Gastroesophageal sphincter (tissue), 4 donors: ENCODE results near the gene VSNL1. TPM values are rescaled to one million over a fixed set of nuclear protein-coding genes. Genes with fewer than 3 reads are reported as not detected.

Source experiments
- ATAC-seq: fragments of 150-250 bp; one replicate; pipeline ENCODE4 v1.9.1; 2016; ENCODE audit warnings: mild to moderate bottlenecking, moderate library complexity
- H3K27ac ChIP-seq, 4 donors: fragments of 200-600 bp; sonication (generic) in 3 of 4; 1 replicate in 3 of 4; 2 replicates in 1 of 4; pipeline ENCODE4 v1.5.1; 2016 to 2019
- H3K27me3 ChIP-seq: fragments of 200-600 bp; sonication (generic); one replicate; pipeline ENCODE4 v1.5.1; 2019
- H3K36me3 ChIP-seq, 2 donors: fragments of 200-600 bp; sonication (generic); one replicate each; pipeline ENCODE4 v1.5.1; 2019; ENCODE audit warnings: control low read depth in 1 of 2
- H3K4me1 ChIP-seq, 3 donors: fragments of 200-600 bp; sonication (generic); 1 replicate in 2 of 3; 2 replicates in 1 of 3; pipeline ENCODE4 v1.5.1; 2016 to 2019; ENCODE audit warnings: control low read depth in 2 of 3
- H3K4me3 ChIP-seq, 2 donors: fragments of 200-600 bp; sonication (generic); one replicate each; pipeline ENCODE4 v1.5.1; 2019; ENCODE audit warnings: mild to moderate bottlenecking in 1 of 2, moderate library complexity in 1 of 2
- H3K9me3 ChIP-seq, 3 donors: fragments of 200-600 bp; sonication (generic); one replicate each; pipeline ENCODE4 v1.5.1; 2017 to 2019; ENCODE audit warnings: control low read depth in 2 of 3
- EP300 ChIP-seq: sonication (generic); formaldehyde crosslinking; IDR thresholded peaks from one replicate; pipeline ENCODE4 v1.6.1; 2017; ENCODE audit warnings: antibody characterized with exemption, mild to moderate bottlenecking
- POLR2A ChIP-seq, 2 donors: fragments of 450-650 bp; IDR thresholded peaks; one replicate each; pipeline ENCODE4 v1.6.1; 2017; ENCODE audit warnings: antibody characterized with exemption in 2 of 2, mild to moderate bottlenecking in 2 of 2, moderate library complexity in 1 of 2
- POLR2AphosphoS5 ChIP-seq: sonication (generic); formaldehyde crosslinking; IDR thresholded peaks from one replicate; pipeline ENCODE4 v1.6.1; 2017; ENCODE audit warnings: antibody characterized with exemption
- WGBS, 2 donors: methylation state at CpG; one replicate each; pipeline ENCODE4 v1.1.5; 2018; ENCODE audit warnings: low coverage in 1 of 2; 5-methylcytosine and 5-hydroxymethylcytosine counted together
- total RNA-seq, 4 donors: library from RNA; depleted of rRNA; stranded (reverse); fragments of >200 nt; gene quantifications; one replicate each; pipeline ENCODE4 v1.1.0, GENCODE V29; 2016
- TF ChIP-seq, protein P1 (sequence below), 4 experiments: fragments of 200-600 bp in 2 of 4; fragments of 450-650 bp in 2 of 4; sonication (generic) in 1 of 4; IDR thresholded peaks; one replicate each; pipeline ENCODE4 v1.5.1; 2017 to 2019; ENCODE audit warnings: antibody characterized with exemption in 4 of 4, mild to moderate bottlenecking in 2 of 4, moderate library complexity in 2 of 4

VSNL1 gene
- total RNA-seq, 4 donors from 2014 or later, result 0.40 to 5.2 (median 0.76) TPM

DNA sequence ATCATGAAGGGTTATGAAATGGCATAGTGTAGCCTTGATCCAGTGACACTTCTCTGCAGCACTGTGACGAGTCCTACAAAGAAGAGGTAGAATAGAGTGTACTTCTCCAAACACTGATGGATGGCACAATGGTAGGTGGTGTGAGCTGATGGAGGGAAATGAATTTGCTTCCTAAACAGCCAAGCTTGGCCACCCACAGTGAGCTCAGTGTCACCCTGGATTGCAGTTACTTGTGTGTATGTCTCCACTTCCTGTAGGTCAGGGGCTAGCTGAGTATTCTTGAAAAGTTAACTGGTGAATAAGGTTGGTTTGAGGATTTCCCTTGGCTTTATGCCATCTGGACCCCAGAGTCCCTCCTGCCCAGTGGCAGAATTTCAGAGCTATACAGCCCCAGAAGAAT, 75.9 kb downstream of the VSNL1 start:
- H3K27me3 ChIP-seq, result no peaks in the 10 kb centered on the region
- WGBS, 2 donors, result 86% methylated on average over 1 of the region's 1 CpG; no CpG with 5 or more reads in 1 of the 2 donors
- TF ChIP-seq, protein P1, sequence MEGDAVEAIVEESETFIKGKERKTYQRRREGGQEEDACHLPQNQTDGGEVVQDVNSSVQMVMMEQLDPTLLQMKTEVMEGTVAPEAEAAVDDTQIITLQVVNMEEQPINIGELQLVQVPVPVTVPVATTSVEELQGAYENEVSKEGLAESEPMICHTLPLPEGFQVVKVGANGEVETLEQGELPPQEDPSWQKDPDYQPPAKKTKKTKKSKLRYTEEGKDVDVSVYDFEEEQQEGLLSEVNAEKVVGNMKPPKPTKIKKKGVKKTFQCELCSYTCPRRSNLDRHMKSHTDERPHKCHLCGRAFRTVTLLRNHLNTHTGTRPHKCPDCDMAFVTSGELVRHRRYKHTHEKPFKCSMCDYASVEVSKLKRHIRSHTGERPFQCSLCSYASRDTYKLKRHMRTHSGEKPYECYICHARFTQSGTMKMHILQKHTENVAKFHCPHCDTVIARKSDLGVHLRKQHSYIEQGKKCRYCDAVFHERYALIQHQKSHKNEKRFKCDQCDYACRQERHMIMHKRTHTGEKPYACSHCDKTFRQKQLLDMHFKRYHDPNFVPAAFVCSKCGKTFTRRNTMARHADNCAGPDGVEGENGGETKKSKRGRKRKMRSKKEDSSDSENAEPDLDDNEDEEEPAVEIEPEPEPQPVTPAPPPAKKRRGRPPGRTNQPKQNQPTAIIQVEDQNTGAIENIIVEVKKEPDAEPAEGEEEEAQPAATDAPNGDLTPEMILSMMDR (IDR thresholded peaks at IDR 0.05), result no peak
- TF ChIP-seq EP300 (no peak), POLR2A (IDR thresholded peaks at IDR 0.05) (no peak), POLR2AphosphoS5 (no peak)
- H3K9me3 ChIP-seq, result no peaks in the 10 kb centered on the region
- no peaks in the 10 kb centered on the region for H3K36me3 ChIP-seq
- no peak overlapping the region for H3K27ac ChIP-seq
- peaks cover 0 to 15% (median 0%) of the 10 kb centered on the region in 3 donors for H3K4me1 ChIP-seq
- no peak for ATAC-seq
- H3K4me3 ChIP-seq, result no peak overlapping the region

DNA sequence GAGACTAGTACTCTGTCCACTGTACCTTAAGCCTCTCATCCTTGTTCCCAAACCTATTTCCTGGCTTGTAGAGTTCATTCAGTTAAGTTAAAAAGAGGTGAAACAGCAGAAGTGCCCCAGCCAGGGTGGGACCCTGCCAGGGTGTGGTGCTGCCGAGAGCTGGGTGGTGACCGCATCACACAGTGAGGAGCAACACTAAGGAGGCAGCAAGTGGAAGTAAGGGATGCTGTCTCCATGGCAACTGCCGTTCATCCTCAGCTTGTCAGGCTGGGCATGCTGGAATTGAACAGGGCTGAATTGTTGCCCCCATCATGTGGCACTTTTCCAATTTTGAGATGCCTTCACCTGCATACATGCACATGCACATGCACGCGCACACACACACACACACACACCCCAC, 77.0 kb downstream of the VSNL1 start:
- 80 to 94% methylated on average over 1 to 3 of the region's 5 CpGs for WGBS, 2 donors
- no peak overlapping the region for H3K4me3 ChIP-seq
- peaks cover 0 to 15% (median 0%) of the 10 kb centered on the region in 3 donors for H3K4me1 ChIP-seq
- H3K27me3 ChIP-seq, result no peaks in the 10 kb centered on the region
- H3K27ac ChIP-seq, result no peak overlapping the region
- no peak for ATAC-seq
- TF ChIP-seq POLR2AphosphoS5 (no peak), POLR2A (IDR thresholded peaks at IDR 0.05) (no peak), EP300 (no peak)
- TF ChIP-seq, protein P1 (IDR thresholded peaks at IDR 0.05), result no peak
- no peaks in the 10 kb centered on the region for H3K36me3 ChIP-seq
- no peaks in the 10 kb centered on the region for H3K9me3 ChIP-seq

DNA sequence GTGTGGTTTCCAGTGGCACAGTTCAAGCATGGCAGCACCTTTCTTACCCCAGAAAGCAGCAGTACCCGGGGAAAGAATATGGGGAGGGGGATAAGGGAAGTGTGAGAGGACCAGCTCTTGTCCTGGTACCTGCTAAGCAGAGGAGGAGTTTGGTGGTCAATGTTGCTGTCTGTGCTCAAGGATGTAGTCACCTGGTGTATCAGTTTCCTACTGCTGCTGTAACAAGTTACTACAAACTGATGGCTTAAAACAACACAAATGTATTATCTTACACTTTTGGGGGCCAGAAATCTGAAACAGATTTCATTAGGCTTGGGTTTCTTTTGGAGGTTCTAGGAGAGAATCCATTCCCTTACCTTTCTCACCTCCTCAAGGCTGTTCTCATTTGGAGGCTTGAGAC, 77.5 kb downstream of the VSNL1 start:
- H3K9me3 ChIP-seq, result no peaks in the 10 kb centered on the region
- ATAC-seq, result no peak
- H3K4me1 ChIP-seq, result peaks cover 0 to 15% (median 0%) of the 10 kb centered on the region in 3 donors
- no peaks in the 10 kb centered on the region for H3K36me3 ChIP-seq
- no peak overlapping the region for H3K4me3 ChIP-seq
- H3K27me3 ChIP-seq, result no peaks in the 10 kb centered on the region
- WGBS, 2 donors, result 0% methylated on average over 1 of the region's 1 CpG; no CpG with 5 or more reads in 1 of the 2 donors
- H3K27ac ChIP-seq, result no peak overlapping the region
- TF ChIP-seq POLR2A (IDR thresholded peaks at IDR 0.05) (no peak), EP300 (no peak), POLR2AphosphoS5 (no peak)
- TF ChIP-seq, protein P1 (IDR thresholded peaks at IDR 0.05), result no peak

DNA sequence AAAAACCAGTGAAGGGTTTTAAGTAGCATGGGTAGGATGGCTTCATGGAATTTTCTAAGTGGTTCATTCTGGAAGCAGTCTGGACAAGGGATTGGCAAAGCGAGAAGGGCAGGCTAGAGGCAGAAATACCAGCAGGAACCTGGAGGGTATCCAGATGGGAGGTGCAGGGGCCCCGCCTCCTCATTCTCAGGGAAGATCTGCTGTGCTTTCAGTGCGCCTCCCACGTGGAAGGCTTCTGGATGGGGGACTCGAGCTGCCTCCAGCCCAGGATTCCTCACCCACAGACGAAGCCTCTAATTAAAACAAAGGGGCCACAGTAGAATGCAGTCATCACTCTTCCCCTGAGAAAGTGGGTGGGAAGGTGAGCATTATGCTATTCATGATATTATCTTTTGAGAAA, 79.8 kb downstream of the VSNL1 start:
- Histone ChIP-seq H3K9me3 (no peaks in the 10 kb centered on the region), H3K4me3 (no peak overlapping the region), H3K27me3 (no peaks in the 10 kb centered on the region), H3K36me3 (no peaks in the 10 kb centered on the region), H3K27ac (no peak overlapping the region), H3K4me1 (peaks cover 0 to 15% (median 0%) of the 10 kb centered on the region in 3 donors)
- peak; percentile 58 for ATAC-seq
- TF ChIP-seq POLR2A (IDR thresholded peaks at IDR 0.05) (no peak), EP300 (no peak), POLR2AphosphoS5 (no peak)
- TF ChIP-seq, protein P1 (IDR thresholded peaks at IDR 0.05), result no peak
- 29 to 34% methylated on average over 1 to 3 of the region's 6 CpGs for WGBS, 2 donors

DNA sequence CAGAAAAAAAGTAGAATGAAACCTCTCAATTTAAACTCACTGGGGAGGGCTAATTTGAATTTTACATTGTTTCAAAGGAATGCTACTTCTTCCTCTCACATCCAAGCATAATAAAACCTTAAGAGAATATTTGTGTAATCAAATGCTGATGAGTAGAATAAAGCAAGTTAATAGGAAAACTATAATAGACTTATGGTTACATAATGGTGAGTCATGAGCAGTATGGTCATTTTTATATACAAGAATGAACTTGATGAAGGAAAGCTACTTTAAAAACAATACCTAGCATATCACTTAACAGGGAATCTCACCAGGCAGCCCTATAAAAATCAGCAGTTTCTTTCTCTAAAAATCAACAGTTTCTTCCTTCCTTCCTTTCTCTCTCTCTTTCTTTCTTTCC, 80.3 kb downstream of the VSNL1 start:
- Histone ChIP-seq H3K4me3 (no peak overlapping the region), H3K27ac (no peak overlapping the region)

More for the DNA sequence above, 80.3 kb downstream of the VSNL1 start:
- H3K9me3 ChIP-seq, result no peaks in the 10 kb centered on the region
- H3K27me3 ChIP-seq, result no peaks in the 10 kb centered on the region
- H3K4me1 ChIP-seq, result peaks cover 0 to 15% (median 0%) of the 10 kb centered on the region in 3 donors
- TF ChIP-seq EP300 (no peak), POLR2A (IDR thresholded peaks at IDR 0.05) (no peak), POLR2AphosphoS5 (no peak)
- TF ChIP-seq, protein P1 (IDR thresholded peaks at IDR 0.05), result no peak
- ATAC-seq, result no peak
- H3K36me3 ChIP-seq, result no peaks in the 10 kb centered on the region
